Raji (cell line): Measurements from ENCODE around the gene CIB2.
A peak's percentile ranks its signal among the peaks of the same experiment; 100 is the strongest.

Source experiments
- POLR2A ChIP-seq: IDR thresholded peaks from 2 replicates; pipeline ENCODE4 v1.6.1; 2011; ENCODE audit warnings: low read depth, low read length, control low read depth; ENCODE audit not compliant: insufficient read depth

CIB2 gene

DNA sequence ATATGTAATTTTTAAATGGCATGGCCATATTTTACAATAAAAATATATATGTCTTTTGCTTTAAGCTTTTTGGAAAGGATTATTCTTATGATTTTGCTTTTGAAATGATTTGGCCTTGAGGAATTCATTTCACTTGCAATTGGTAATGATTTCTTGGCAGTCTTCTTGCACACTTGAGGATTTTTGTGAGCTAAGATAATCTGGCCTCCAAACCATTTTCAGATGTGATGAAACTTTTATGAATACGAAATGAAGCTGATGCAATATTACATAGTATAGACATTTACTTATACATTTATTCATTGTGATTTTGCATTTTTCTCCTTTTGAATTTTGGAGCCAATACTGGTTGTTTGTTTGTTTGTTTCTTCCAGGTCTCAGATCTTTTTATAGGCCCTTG is 45.3 kb downstream of the CIB2 start:
- no peak for TF ChIP-seq POLR2A

DNA sequence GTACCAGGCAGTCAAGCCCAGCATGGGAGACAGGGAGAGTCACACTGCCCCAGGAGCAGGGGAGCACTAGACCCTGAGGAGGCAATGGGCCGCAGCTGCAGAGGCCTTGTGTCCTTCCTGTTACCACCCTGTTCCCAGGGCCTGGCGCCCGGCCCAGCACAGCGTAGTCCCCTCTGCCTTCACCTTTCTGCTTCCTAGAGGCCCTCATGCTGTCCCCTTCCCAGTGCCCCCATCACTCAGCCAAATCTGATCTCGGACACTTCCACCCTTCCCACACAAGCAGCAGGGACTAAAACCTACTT is 46.8 kb downstream of the CIB2 start:
- no peak for TF ChIP-seq POLR2A

DNA sequence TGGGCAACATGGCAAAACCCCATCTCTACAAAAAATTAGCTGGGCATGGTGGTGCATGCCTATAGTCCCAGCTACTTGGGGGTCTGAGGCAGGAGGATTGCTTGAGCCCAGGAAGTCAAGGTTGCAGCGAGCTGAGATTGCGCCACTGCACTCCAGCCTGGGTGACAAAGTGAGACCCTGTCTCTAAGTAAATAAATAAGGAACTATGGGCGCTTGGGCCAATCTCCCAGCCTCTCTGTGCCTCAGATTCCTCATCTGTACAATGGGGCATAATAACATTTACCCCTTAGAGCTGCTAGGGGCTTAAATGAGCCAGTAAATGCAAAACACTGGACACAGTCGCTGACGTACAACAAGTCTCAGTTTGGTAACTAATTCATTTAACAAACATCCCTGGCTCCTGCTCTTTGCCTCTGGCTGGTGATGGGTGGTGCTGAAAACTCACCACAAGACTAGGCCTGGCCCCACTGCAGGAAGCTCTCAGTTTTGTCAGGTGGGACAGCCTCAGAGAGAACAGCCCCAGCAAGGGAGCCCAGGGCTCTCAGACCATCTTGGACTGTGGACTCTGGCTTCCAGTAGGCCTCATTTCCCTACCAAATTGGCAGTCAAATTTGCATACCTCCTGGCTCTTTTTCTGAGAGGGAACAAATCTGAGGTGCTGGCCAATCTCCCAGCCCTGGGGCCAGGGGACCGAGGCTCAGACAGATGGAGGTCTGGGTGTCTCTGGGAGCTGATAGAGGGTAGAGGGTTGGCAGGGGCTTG is 47.4 kb downstream of the CIB2 start:
- TF ChIP-seq POLR2A = peak; percentile 28; the same call in 1 of the 2 replicates

DNA sequence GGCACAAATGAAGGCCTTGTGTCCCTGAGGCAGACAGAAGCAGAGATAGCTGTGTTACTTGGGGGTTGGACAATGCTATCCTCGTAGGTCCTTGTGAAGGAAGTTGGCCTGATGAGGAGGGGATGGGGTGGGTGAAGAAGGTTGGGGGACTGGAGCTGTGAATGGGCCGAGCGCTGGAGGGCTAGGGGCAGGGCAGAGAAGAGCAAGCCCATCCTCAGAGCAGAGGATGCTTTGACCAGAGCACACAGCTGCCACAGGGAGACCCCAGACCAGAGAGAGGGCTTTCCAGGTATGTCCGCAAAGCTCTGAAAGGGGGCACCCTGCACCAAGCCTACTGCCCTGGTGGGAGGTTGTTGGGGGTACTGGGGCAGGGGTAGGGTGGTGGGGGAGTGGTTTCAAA is 48.1 kb downstream of the CIB2 start:
- no peak for TF ChIP-seq POLR2A

DNA sequence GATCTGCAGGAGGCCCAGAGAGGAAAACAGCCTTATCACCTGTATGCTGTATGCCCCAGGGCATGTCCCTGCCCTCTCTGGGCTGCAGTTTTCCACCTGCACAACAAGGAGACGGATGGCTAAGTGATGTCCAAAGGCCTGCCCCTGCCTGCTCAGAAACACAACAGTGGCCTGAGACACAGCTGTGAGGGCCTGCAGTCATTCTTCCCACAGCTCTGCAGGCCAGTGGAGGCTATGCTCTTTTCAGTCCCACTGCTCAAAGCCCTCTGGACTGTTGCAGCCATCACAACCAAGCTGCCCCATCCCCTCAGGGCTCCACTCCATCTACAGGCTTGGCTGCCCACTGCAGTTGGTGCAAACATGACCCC is 48.5 kb downstream of the CIB2 start:
- no peak for TF ChIP-seq POLR2A

DNA sequence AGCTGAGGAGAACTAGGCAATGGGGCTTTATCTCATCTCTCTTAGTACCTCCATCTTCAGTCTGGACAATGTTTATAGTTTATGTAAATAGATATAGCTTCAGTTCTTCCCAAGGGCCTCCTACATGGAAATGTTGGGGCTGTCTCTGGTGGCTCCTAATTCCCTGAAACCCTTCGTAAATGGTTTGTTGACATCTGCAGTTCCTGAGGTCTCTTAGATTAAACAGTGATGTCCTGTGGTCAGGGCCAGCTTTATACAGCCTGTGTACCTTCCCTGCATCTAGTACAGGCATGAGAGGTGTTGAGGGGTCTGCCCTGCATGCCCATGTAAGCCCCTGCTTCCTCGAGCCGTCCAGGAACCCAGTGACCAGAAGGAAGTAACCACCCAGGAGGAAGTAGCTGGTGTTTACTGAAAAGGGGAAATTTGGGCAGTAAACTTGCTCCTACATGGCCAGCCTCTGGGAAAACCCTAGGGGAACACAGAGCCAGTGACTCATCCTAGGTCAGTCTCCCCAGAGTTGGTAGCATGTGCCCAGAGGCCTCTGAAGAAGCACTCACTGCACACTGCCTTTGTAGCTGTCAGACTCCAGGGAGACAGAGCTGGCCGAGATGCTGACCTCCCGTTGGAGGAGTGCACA is 49.0 kb downstream of the CIB2 start:
- no peak for TF ChIP-seq POLR2A

DNA sequence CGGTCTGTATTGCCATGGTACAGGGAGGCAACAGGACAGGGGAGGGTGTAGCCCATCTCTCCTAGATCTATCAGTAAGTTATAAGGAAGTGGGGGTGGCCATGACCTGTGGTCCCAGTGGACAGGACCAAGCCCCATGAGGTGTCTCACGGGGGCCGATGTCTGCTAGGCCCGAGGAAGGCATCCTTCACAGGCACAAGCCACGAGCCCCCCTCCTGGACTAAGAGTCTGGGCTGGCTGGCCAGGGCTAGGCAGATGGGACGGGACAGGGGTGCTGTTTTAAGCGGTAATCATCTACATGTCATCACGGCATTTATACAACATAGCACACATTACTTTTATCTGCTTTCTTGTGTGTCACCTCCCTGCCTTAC is 51.2 kb downstream of the CIB2 start:
- TF ChIP-seq POLR2A = no peak

DNA sequence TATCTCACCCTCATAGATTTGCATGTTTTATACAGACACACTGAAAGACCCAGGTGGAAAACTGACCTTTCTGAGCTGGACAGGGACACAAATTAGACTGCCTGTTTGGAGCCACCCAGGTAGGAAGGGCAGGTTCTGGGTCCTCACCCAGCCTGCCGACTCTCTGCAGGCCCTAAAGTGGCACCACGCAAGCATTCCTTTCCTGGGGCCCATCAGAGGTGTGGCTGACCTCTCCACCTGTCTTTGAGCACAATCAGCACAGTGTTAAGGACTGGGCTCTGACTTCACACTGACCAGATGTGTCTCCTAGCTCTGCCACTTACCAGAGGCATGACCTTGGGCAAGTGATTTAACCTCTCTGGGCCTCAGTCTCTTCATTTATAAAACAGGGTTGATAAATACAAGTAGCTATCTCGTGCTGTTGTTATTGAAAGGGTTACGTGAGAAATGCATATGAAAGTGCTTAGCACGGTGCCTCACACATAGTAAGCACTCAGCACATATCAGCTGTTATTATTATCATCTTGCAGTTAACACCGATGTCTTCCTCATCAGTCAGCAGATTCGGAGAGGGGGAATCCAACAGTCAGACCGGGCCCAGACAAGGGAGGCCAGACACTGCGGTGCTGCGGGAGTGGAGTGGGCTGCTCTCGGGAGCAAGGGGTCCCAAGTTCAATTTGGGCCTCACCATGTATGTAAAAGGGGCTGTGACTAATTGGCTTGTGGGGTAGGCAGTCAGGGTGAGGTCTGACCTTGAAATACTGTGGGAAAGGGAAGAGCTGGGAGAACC is 51.8 kb downstream of the CIB2 start:
- TF ChIP-seq POLR2A = no peak

DNA sequence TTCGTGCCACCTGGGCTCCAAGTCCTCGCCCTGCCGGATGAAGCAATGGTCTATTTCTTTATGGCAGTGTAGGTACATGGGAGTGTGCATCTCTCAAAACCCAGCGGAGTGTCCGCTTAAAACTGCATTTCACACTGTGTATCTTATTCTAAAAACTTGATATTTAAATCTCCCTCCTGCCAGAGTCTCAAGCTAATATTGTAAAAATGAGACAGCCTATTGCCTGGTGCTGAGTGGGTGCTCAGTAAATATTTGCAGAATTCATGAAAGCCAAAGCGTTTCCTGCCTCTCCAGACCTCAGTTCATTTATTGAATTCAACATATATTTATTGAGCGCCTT is 53.4 kb downstream of the CIB2 start:
- TF ChIP-seq POLR2A = no peak

DNA sequence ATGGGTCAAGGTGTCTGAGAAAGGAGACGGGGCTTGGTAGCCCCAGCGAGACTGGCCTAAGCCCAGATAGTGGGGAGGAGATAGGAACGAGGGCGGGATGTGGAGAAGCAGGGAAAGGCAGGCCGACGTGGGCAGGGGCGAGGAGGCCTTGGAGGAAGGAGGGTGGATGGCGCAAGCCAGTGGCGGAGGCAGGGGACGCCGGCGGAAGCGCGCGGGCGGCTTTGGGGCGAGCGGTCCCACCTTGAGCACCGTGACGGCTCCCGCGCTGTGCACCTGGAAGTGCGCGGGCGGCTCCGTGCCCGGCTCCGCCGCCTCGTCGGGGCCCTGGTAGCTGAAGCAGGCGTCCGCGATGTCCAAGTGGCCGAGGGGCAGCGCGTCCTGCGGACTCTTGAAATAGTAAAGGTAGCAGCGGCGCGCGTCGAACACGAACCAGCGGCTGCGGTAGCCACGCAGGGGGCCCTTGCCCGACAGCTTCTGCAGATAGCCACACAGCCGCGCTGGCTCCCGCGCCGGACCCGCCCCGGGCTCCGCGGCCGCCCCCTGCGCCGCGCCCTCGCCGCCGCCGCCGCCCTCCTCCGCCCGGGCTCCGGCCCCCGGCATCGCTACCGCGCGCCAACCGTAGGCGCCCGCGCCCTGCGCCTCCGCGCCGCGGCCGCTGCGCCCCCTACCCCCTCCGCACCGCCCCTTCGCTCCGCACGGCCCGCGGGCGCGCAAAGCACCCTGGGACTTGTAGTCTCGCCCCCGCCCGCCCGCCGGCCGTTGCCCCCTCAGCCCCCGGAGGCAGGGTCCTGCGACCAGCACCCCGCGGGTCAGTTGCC is 54.0 kb downstream of the CIB2 start, which contains the start of gene TBC1D2B:
TSS of gene TBC1D2B (minus strand) at position 659 of the 818 bp plus-strand sequence. CDS start at position 600, 59 bp downstream.
- peak; percentile 69 for TF ChIP-seq POLR2A

DNA sequence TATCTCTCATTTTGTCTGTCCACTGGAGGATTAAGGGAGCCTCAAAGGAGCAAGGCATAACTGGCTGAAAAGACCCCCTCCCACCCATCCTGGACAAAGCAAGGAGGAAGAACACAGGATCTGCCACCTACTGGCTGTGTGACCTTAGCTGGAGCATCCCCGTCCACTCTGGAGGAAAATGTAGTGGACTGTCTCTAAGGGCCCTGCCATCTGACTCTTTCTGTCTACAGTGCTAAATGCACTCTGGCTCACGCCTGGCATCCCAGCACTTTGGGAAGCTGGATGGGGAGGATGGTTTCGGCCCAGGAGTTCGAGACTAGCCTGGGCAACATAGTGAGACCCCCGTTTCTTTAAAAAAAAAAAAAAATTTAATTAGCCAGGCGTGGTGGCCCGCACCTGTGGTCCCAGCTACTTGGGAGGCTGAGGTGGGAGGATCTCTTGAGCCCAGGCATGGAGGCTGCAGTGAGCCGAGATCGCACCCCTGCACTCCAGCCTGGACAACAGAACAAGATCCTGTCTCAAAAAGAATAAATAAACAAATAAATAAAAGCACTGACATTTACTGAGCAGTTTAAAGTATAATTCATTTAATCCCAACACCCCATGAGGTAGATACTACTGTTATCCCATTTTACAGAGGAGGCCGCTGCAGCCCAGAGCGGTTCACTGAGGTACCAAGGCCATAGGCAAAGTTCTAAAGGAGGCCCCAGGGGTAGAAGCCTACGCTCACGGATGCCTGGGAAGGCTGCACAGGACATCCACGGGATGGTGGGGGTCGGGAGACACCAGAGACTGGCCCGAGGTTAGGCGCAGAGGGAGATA is 54.8 kb downstream of the CIB2 start:
- TF ChIP-seq POLR2A = no peak

DNA sequence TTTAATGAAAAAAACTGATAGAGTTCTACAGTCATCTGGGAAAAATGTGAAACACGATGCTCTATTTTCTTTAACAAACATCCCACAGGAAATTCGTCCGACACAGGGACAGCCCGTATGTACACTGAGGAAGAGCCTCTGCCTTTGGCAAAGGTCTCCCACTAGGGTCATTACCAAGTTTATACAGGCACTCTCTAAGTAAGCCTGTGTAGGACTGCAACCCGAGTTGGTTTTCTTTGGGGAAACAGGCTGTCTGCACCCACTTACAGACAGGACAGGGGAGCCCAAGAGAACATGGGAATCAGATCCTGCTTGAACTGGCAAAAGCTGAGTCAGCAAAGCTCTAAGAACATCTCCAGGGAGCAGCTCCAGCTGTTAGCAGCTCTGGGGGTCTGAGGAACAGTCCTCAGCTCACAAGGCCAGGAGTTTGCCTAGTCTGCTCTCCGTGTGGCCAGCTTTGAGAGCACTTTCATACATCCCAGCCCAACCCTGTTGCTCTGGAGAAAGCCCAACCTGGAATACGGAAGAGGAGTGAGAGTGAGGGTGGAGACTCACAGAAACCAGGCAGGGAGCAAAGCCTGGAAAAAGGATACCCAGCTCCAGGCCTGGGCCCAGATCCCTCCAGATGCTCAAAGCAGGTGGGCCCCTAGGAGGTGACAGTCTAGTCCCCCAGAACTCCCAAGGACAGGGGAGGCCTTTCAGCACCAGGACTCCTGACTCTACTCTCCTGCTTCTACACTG is 55.6 kb downstream of the CIB2 start:
- TF ChIP-seq POLR2A = no peak

DNA sequence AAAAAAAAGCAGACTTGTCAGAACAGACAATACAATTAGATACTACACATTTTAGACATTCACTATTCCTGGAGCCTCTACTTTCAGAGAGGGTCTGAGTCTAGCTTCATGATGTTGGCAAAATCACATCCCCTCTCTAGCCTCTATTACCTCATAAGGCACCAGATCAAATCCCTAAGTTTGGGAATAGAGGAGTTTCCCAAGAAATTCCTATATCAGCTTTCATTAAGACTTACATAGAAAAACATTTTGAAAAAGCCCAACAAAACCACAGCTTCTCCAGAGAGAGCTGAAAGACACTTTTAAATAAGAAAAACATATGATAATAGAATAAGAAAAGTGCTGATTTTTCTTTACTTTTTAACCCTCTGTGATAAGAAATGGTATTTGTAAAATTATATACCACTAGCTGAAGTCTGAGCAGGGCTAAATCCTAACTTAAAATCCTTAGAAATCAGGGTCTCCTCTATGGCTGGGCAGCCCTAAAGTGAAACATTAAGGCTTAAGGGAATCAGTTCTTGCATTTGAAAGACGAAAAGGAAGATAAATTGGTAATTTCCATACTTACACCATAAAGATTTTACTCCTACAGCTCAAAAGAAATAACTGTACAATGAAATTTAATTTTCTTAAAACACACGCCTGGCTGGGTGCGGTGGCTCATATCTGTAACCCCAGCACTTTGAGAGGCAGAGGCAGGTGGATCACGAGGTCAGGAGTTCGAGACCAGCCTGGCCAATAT is 58.0 kb downstream of the CIB2 start:
- TF ChIP-seq POLR2A = no peak
